ENCODE results near the gene STRIP1.
"Not testable (repeated sequence)": the region's sequence is repeated elsewhere in the genome, so short reads cannot be mapped to it uniquely, and the experiment has no call there.

The STRIP1 gene

DNA sequence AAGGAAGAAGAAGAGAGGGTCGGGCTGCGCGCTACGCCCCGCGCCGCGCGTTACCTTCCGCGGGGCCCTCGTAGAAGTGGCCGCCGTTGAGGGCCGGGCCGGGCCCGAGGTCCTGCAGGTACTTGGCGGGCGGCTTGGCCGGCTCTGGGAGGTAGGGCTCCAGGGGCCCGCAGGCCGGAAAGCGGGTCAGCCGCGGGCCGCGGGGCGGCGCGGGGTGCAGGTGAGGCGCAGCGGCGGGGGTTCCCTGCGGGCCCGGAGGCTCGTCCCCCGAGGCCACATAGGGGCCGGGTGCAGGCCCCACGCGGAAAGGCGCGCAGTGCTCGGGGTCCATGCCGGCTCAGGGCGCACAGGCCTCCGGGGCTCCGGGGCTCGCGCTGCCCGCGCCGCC lies 35.9 kb downstream of the STRIP1 start:
- H3K27me3 ChIP-seq (ENCODE audit: low read length) = no peaks in the 10 kb centered on the region

DNA sequence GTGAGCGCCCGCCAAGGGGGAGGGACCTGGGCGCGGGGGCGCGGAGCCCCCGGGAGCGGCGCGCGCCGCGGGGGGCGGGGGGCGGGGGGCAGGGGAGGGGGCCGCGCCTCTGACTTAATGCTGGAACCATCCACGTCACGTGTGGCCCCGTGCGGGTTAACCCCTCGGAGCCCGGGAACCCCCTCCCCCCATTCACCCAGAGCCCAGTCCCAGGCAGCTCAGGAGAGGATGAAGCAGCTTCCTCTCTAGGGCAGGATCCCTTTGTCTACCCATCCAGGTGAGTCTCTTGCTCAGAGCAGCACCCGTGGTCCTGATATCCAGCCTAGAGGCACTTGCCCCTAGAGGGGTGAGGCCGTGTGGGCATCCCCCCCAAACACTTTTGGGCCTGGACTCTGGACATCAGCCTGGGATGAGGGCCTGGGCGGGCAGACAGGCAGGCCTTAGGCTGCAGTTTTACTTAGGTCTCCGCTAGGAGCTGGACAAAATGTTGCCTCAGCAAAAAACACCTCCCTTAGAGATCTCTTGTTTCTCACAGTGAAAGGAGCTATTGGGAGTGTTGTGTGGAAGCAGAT lies 36.3 kb downstream of the STRIP1 start, which contains the start of gene ALX3:
Gene ALX3 (minus strand): TSS at position 2 of the 572 bp plus-strand sequence. CDS start 60 bp downstream, outside the sequence.
- H3K9me2 ChIP-seq (replicated peaks; ENCODE audit: insufficient read depth, low read length) = no peaks in the 10 kb centered on the region
- no peaks in the 10 kb centered on the region for H3K27me3 ChIP-seq (ENCODE audit: low read length)
- no peaks in the 10 kb centered on the region for H3K9me3 ChIP-seq (ENCODE audit: insufficient read depth, low read length)
- no peaks in the 10 kb centered on the region for H3K79me2 ChIP-seq (ENCODE audit: insufficient read depth, low read length)
- H3K4me2 ChIP-seq (ENCODE audit: low read depth, low read length, poor library complexity, severe bottlenecking) = no peak within 1 kb of the TSS
- H3K27ac ChIP-seq (ENCODE audit: low read depth, low read length) = no peak within 1 kb of the TSS
- H4K20me1 ChIP-seq (ENCODE audit: low read depth, low read length) = no peaks in the 10 kb centered on the region
- no peak for TF ChIP-seq EZH2phosphoT487 (conservative IDR thresholded peaks at IDR 0.05; ENCODE audit: low read length)
- H3K9ac ChIP-seq (ENCODE audit: low read length) = no peak within 1 kb of the TSS
- no peak within 1 kb of the TSS for H2AFZ ChIP-seq (ENCODE audit: low read depth, low read length, severe bottlenecking)
- H3K4me3 ChIP-seq (ENCODE audit: insufficient read depth, low read length, poor library complexity, severe bottlenecking) = no peak within 1 kb of the TSS
- no peaks in the 10 kb centered on the region for H3F3A ChIP-seq (ENCODE audit: insufficient read depth)
- no peaks in the 10 kb centered on the region for H3K36me3 ChIP-seq (ENCODE audit: low read length)

More for the DNA sequence above, 35.9 kb downstream of the STRIP1 start:
- TF ChIP-seq, protein P1, sequence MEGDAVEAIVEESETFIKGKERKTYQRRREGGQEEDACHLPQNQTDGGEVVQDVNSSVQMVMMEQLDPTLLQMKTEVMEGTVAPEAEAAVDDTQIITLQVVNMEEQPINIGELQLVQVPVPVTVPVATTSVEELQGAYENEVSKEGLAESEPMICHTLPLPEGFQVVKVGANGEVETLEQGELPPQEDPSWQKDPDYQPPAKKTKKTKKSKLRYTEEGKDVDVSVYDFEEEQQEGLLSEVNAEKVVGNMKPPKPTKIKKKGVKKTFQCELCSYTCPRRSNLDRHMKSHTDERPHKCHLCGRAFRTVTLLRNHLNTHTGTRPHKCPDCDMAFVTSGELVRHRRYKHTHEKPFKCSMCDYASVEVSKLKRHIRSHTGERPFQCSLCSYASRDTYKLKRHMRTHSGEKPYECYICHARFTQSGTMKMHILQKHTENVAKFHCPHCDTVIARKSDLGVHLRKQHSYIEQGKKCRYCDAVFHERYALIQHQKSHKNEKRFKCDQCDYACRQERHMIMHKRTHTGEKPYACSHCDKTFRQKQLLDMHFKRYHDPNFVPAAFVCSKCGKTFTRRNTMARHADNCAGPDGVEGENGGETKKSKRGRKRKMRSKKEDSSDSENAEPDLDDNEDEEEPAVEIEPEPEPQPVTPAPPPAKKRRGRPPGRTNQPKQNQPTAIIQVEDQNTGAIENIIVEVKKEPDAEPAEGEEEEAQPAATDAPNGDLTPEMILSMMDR (IDR thresholded peaks at IDR 0.05; ENCODE audit: insufficient read depth, low read length, poor library complexity, severe bottlenecking) = no peak
- TF ChIP-seq EZH2phosphoT487 (conservative IDR thresholded peaks at IDR 0.05; ENCODE audit: low read length) = no peak
- no peak overlapping the region for H3K27ac ChIP-seq (ENCODE audit: low read depth, low read length)
- H3K9ac ChIP-seq (ENCODE audit: low read length) = no peak overlapping the region
- H2AFZ ChIP-seq (ENCODE audit: low read depth, low read length, severe bottlenecking) = no peak overlapping the region
- H3K79me2 ChIP-seq (ENCODE audit: insufficient read depth, low read length) = no peaks in the 10 kb centered on the region
- H3K4me3 ChIP-seq (ENCODE audit: insufficient read depth, low read length, poor library complexity, severe bottlenecking) = no peak overlapping the region
- H4K20me1 ChIP-seq (ENCODE audit: low read depth, low read length) = no peaks in the 10 kb centered on the region
- no peaks in the 10 kb centered on the region for H3K36me3 ChIP-seq (ENCODE audit: low read length)
- H3K9me3 ChIP-seq (ENCODE audit: insufficient read depth, low read length) = no peaks in the 10 kb centered on the region
- H3K4me2 ChIP-seq (ENCODE audit: low read depth, low read length, poor library complexity, severe bottlenecking) = no peak overlapping the region
- no peaks in the 10 kb centered on the region for H3K9me2 ChIP-seq (replicated peaks; ENCODE audit: insufficient read depth, low read length)
- H3F3A ChIP-seq (ENCODE audit: insufficient read depth) = no peaks in the 10 kb centered on the region

DNA sequence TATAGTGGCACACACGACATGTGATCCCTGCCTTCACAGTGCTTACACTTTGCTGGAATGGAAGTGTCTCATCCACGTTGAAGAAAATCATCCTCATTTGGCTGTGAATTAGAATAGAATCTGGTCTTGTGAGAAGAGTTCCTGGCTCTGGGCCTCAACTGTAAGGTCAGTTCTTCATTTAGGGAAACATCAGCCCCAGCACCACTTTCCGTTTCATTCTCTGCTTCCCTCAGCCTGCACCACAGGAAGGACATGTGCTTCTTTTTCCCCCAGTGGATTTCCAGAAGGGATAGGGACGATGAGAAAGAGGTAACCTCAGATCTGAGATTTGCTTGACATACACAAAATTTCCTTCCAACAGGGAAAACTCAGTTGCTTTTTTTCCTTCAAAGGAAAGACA lies 39.7 kb downstream of the STRIP1 start:
- Histone ChIP-seq H3K27ac (ENCODE audit: low read depth, low read length) (no peak overlapping the region), H3K27me3 (ENCODE audit: low read length) (no peaks in the 10 kb centered on the region), H3F3A (ENCODE audit: insufficient read depth) (no peaks in the 10 kb centered on the region), H3K9ac (ENCODE audit: low read length) (no peak overlapping the region), H3K4me2 (ENCODE audit: low read depth, low read length, poor library complexity, severe bottlenecking) (no peak overlapping the region), H3K79me2 (ENCODE audit: insufficient read depth, low read length) (no peaks in the 10 kb centered on the region), H3K36me3 (ENCODE audit: low read length) (no peaks in the 10 kb centered on the region), H3K9me3 (ENCODE audit: insufficient read depth, low read length) (no peaks in the 10 kb centered on the region), H2AFZ (ENCODE audit: low read depth, low read length, severe bottlenecking) (no peak overlapping the region), H3K9me2 (replicated peaks; ENCODE audit: insufficient read depth, low read length) (no peaks in the 10 kb centered on the region), H3K4me3 (ENCODE audit: insufficient read depth, low read length, poor library complexity, severe bottlenecking) (no peak overlapping the region), H4K20me1 (ENCODE audit: low read depth, low read length) (no peaks in the 10 kb centered on the region)
- TF ChIP-seq, protein P1 (IDR thresholded peaks at IDR 0.05; ENCODE audit: insufficient read depth, low read length, poor library complexity, severe bottlenecking) = no peak
- TF ChIP-seq EZH2phosphoT487 (conservative IDR thresholded peaks at IDR 0.05; ENCODE audit: low read length) = no peak

DNA sequence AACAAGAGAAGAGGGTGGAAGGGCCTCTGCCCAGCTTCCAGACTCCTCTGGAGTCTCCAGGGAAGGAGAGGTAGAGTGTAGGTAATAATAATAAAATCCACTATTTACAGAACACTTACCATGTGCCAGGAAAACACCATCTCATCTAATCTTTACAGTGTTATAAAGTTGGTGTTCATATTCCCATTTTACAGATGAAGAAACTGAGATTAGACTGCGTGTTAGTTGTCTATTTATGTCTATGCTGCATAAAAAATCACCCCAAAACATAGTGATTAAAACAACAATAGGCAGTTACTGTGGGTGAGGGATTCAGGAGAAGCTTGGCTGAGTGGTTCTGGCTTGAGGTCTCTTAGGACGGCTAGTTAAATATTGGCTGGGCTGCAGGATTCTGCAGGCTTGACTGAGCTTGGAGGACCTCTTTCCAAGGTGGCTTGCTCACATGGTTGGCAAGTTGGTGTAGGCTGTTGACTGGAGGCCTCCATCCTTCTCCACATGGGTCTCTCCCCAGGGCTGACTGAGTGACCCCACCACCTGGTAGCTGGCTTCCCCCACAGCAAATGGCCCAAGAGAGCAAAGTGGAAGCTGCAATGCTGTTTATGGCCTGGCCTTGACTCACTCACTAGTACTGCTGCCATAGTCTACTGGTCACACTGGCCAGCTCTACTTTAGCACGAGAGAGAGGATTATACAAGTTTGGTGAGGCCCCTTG lies 42.5 kb downstream of the STRIP1 start:
- Histone ChIP-seq H3K36me3 (ENCODE audit: low read length) (no peaks in the 10 kb centered on the region), H3K9ac (ENCODE audit: low read length) (no peak overlapping the region), H3K9me3 (ENCODE audit: insufficient read depth, low read length) (no peaks in the 10 kb centered on the region), H3K79me2 (ENCODE audit: insufficient read depth, low read length) (no peaks in the 10 kb centered on the region), H3F3A (ENCODE audit: insufficient read depth) (no peaks in the 10 kb centered on the region), H3K27ac (ENCODE audit: low read depth, low read length) (no peak overlapping the region), H3K27me3 (ENCODE audit: low read length) (no peaks in the 10 kb centered on the region), H3K4me3 (ENCODE audit: insufficient read depth, low read length, poor library complexity, severe bottlenecking) (no peak overlapping the region), H3K4me2 (ENCODE audit: low read depth, low read length, poor library complexity, severe bottlenecking) (no peak overlapping the region), H3K9me2 (replicated peaks; ENCODE audit: insufficient read depth, low read length) (no peaks in the 10 kb centered on the region), H2AFZ (ENCODE audit: low read depth, low read length, severe bottlenecking) (no peak overlapping the region), H4K20me1 (ENCODE audit: low read depth, low read length) (no peaks in the 10 kb centered on the region)
- TF ChIP-seq EZH2phosphoT487 (conservative IDR thresholded peaks at IDR 0.05; ENCODE audit: low read length) = no peak
- TF ChIP-seq, protein P1 (IDR thresholded peaks at IDR 0.05; ENCODE audit: insufficient read depth, low read length, poor library complexity, severe bottlenecking) = no peak

DNA sequence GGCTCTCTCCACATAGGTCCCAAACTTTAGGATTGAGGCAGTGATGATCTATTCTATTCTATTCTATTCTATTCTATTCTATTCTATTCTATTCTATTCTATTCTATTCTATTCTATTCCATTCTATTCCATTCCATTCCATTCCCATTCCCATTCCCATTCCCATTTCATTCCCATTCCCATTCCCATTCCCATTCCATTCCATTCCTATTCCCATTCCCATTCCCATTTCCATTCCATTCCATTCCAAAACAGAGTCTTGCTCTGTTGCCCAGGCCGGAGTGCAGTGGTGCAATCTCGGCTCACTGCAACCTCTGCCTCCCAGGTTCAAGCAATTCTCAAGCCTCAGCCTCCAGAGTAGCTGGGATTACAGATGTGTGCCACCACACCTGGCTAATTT lies 45.6 kb downstream of the STRIP1 start:
- H2AFZ ChIP-seq (ENCODE audit: low read depth, low read length, severe bottlenecking); H3K79me2 ChIP-seq (ENCODE audit: insufficient read depth, low read length); H3F3A ChIP-seq (ENCODE audit: insufficient read depth); H3K9me2 ChIP-seq (replicated peaks; ENCODE audit: insufficient read depth, low read length); H3K4me2 ChIP-seq (ENCODE audit: low read depth, low read length, poor library complexity, severe bottlenecking); H3K4me3 ChIP-seq (ENCODE audit: insufficient read depth, low read length, poor library complexity, severe bottlenecking); H3K27me3 ChIP-seq (ENCODE audit: low read length); H3K9me3 ChIP-seq (ENCODE audit: insufficient read depth, low read length); H3K36me3 ChIP-seq (ENCODE audit: low read length); H3K27ac ChIP-seq (ENCODE audit: low read depth, low read length); H4K20me1 ChIP-seq (ENCODE audit: low read depth, low read length); H3K9ac ChIP-seq (ENCODE audit: low read length): not testable (repeated sequence)

Data from SU-DHL-6 (cell line).